Measurements from ENCODE around the gene SMIM7.
A peak's percentile ranks its signal among the peaks of the same experiment; 100 is the strongest.
"Not testable (repeated sequence)": the region's sequence is repeated elsewhere in the genome, so short reads cannot be mapped to it uniquely, and the experiment has no call there.

Gene SMIM7

DNA sequence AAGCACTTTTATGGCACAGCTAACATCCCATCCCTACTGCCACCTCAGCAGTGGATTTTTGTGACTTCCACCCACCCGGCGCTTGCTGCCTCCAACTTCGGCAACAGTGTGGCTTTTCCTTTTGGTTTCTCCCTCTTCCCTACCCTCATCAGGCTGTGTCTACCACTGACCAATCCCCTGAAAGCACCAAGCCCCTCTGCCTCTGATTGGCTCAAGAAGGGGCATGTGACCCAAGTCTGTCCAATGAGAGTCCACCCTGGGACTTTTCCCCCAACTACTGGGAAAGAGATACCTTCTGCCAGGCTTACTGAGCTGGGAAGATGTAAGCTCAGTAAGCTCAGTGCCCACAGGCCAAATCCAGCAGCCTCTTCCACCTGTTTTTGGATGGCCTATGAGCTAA is 5.8 kb downstream of the SMIM7 start:
- no peak for DNase-seq

DNA sequence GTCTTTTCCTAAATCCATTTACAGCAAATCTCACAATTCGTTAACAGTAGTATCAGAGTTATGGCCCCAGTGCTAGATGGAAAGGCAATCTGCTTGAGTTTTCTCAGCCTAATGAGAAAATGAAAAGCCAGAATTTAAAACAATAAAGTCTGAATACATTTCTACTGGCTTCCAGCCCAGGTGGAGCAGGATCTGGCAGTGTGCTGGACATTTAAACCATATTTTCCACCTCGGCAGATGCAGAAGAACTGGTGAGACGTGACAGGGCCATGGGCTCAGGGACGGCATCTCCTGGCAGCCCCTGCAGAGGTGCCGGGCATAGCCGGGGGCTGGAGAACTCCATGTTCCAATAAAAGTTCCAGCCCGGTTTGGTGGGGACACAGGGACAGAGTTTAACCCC is 7.1 kb downstream of the SMIM7 start:
- DNase-seq: no peak

GRCh38 chr19:16651421-16652188 is 8.3 kb downstream of the SMIM7 start:
- not testable (repeated sequence) for DNase-seq

DNA sequence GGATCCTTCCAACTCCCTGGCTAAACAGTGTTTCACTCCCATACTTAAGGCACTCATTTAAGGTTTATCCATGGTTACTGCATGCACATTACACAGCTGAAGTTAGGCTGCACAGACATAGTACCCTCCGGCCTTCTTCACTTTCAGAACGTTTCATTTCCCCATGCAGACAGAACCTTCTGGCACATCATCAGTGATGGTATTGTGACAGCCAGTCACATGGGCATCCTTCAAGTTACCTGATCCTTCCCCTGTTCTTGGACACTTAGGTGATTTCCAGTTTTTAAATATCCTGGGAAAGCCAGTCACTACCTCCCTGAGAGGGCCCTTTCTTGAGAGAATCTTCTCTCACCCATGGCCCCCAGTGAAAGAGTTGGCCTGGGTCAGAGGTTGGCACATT is 9.1 kb downstream of the SMIM7 start:
- DNase-seq: no peak

GRCh38 chr19:16649734-16650133 is 10.2 kb downstream of the SMIM7 start:
- DNase-seq: no peak

GRCh38 chr19:16645140-16645539 is 14.8 kb downstream of the SMIM7 start:
- DNase-seq: no peak

DNA sequence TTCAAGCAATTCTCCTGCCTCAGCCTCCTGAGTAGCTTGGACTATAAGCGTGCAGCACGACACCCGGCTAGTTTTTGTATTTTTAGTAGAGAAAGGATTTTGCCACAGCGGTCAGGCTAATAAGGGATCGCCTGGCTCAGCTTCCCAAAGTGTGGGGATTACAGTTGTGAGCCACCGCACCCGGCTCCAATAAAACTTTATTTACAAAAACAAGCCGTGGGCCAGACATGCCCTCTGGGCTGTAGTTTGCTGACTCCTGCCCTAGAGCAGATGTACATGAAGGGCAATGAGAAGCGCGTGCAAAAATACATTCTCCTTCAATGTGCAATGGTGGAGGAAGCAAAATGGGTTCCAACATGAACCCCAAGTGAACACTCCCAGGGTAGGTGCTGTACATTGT is 18.2 kb downstream of the SMIM7 start:
- no peak for DNase-seq

DNA sequence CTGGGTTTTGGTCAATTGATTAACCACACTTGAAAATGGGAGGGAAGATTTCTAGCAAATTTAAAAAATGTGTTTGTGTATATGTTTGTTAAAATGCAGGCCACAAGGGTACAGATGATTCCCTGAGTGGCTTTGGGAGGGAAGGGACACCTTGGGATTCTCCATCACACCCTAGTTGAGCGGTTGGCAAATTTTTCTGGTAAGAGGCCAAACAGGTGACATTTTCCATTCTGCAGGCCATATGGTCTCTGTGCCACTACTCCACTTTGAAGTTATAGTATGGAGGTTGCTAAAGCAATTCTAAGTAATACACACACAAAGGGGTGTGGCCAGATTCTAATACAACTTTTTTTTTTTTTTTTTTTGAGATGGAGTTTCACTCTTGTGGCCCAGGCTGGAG is 19.0 kb downstream of the SMIM7 start:
- DNase-seq: no peak

GRCh38 chr19:16638666-16639065 is 21.3 kb downstream of the SMIM7 start:
- no peak for DNase-seq

- no peak for DNase-seq
These were observed 22.4 kb downstream of the SMIM7 start for GRCh38 chr19:16637535-16637934.

GRCh38 chr19:16631465-16631864 is 28.5 kb downstream of the SMIM7 start:
- DNase-seq: no peak

DNA sequence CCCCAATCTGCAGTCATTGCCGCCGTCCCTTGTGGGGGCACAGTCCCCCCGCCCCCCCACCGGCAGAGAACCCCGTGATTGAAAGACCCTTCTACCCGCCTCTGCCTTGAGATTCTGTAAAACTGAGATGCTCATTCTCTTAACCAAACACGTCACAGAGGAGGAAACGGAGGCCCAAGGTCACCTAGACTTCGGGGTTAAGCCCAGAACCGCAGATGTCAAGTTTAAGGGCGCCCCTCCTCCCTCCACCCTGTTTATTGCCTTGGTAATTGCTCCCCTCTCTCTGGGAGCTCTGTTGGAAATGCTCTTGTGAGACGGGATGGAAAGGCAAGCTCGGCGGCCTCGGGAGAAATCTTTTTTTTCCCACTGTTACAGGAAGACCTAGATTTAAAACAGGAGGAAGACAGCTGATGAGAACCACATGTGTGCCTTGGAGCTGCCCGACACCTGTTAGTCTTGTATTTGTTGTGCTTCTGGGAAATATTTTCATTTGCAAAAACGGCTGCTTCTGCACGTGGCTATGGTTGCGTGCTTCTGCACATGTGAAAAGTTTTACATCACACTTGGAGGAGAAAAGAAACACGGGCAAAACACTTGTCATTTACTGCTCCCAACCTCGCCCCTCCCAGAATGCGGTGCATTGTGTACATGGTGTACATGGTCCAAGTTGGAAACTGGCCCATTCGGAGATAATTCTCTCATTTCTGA is 30.8 kb downstream of the SMIM7 start:
- DNase-seq: no peak

GRCh38 chr19:16628183-16628983 is 31.6 kb downstream of the SMIM7 start, which contains the start of gene MED26:
Gene MED26 (minus strand): TSS chr19:16628204. CDS start chr19:16627943, 261 bp downstream.
- DNase-seq: peak; percentile 94

- no peak for DNase-seq
These were observed 32.1 kb downstream of the SMIM7 start for GRCh38 chr19:16627928-16628182.

GRCh38 chr19:16627193-16627927 is 32.6 kb downstream of the SMIM7 start:
- DNase-seq: peak; percentile 25

DNA sequence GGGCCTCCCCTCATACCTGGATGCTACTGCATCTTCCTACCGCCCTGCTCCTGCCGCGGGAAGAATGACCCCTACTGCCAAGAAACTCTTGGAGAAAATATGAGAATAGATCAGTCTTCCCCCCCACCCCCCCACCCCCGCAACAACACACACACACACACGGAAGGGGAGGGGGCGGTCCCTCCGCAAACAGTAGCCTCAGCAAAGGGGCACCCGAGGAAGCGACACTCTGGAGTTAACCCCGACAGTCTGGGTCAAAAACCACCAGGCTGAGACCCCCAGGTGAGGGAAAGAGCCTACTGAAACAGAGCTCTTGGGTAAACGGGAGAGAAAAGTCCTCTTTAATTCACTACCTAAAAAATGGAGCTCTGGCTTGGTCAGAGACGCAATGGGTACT is 33.1 kb downstream of the SMIM7 start:
- peak; percentile 23 for DNase-seq

DNA sequence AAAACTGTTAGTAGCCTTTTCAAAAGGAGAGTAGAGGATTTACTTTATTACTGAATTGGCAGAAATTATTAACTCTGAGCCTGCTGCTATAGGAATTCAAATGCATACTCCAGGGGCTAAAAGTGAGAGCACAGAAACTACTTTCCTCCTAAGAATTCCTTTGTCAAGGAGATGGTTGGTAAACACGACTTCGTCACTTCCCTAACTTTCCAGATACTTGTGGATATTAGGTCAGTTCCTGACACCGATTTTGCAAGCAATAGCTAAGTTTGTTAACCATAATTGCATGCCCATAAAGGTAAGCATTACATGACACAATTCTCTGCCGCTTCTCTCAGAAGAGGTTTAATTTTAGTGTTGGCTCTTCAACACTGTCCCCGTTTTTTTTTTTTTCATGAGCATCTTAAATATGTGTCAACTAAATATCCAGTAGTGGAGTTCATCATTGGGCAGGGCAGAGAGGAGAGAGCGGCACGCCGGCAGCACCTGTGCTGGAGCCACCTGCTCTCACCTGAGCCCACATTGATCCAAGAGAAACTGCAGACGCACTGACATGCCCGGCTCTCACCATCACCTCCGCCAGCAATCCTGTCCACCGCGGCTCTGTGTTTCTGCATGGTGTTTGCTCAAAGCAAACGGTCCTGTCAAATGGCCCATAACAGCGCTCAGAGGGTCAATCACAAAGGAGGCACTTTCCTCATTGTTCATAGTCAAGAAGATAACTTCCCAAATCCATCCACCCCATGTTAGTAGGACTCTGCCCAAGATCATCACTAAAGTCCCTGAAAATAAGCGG is 34.6 kb downstream of the SMIM7 start:
- DNase-seq: no peak

GRCh38 chr19:16624236-16624635 is 35.7 kb downstream of the SMIM7 start:
- DNase-seq: no peak

DNA sequence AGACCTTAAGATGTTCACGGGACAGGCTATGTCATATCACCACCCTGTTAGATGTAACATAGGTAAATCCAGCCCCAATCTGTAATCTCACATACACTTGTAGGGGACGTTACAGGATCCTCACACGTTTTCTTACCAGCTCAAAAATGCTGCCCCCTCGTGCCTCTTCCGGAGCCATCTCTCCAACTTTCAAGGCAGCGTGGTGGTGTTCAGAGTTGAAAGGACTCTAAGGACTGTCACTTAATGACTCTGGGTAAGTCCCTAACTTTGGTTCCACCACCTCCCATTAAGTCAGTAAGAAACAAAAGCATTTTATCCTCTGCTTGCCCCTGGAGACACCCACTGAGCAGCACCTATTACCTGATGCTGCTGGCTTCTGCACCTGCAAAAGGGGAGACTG is 36.4 kb downstream of the SMIM7 start:
- peak; percentile 4 for DNase-seq

DNA sequence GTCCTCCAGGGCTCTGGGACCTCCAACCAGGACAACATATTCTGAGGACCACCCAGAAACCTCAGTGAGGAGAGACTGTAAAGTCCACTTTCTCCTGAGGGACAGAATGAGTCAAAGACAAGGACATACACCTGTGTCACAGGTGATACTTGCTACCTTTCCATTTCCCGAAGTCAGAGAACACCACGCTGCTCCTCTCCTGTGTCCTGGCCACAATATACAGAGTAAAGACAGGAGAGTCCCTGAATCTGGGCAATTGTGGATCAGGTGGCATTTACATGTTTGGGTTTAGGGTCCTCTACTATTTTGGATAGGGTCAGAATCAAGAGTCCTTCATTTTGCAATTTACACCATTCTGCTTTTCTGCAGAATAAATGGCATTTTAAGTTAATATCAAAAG is 36.9 kb downstream of the SMIM7 start:
- DNase-seq: no peak

- DNase-seq: no peak
These were observed 38.7 kb downstream of the SMIM7 start for GRCh38 chr19:16621165-16621800.

GRCh38 chr19:16620584-16620983 is 39.4 kb downstream of the SMIM7 start:
- no peak for DNase-seq
